Measurements from ENCODE around the gene SRL.
"Not testable (repeated sequence)": the region's sequence is repeated elsewhere in the genome, so short reads cannot be mapped to it uniquely, and the experiment has no call there.

- not testable (repeated sequence) for TF ChIP-seq POLR2A, CTCF (IDR thresholded peaks at IDR 0.05)
These were observed 30.3 kb downstream of the SRL start for GRCh38 chr16:4211445-4212210.
